Stimulated activated CD4-positive, alpha-beta T cell treated with anti-CD3 and anti-CD28 coated beads, Interleukin-4, amount 100 ng/mL, for 48 hours (primary cell): ENCODE data around the gene NFRKB.

Source experiments
- DNase-seq, 2 donors: peaks; one replicate each; pipeline ENCODE4 v3.0.0-alpha.2; 2020; ENCODE audit warnings: low read depth in 2 of 2

NFRKB gene

DNA sequence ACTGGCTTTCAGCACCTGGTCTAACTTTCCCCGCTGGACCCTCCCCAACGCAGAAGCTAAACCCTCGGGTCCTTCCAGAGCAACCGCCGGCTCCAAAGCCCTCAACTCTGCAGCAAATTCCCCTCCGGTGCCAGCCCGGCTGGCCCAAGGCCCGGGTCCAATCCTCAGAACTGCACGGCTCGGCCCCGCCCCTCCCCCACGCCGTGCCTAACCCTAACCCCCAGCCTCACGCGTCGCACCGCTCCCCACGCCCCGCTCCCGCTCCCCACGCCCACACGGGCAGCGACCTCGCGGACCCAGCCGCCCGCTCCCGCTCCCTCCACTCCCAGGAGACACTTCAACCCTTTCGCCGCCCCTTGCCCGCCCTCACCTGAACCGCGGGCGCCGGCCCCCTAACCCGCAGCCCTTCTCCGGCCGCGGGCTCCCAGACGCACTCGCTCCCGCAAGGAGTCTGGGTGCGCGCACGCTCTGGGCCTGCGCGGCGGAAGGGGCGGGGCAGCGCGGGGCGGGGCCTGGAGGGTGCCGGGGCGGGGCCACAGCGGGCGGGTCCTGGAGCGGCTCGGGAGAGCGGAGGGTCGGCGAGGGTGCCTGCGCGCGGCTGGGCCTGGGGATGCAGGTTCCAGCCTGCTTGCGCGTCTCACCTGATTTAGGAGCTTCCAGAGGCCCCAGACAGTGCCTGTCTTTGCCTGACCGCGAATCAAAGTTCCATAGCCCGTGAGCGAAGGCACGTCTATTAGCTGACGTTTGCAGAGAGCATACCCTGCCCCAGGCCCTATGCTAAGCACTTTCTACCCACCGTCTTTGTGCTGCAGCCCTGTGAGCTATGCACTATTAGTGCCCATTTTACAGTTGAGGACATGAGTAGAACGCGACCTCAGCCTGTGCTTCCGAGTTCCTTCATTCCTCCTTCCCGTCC lies at the start of gene NFRKB:
NFRKB (minus strand) TSS at position 453 of the 916 bp plus-strand sequence. CDS start 2,729 bp downstream, outside the sequence.
- DNase-seq: peak; percentile 82 to 89

GRCh38 chr11:129944696-129945095 lies 49.3 kb upstream of the NFRKB start:
- DNase-seq: no peak

GRCh38 chr11:129943036-129943435 lies 47.7 kb upstream of the NFRKB start:
- DNase-seq: no peak

- no peak for DNase-seq
Measured at GRCh38 chr11:129939510-129939909, 44.1 kb upstream of the NFRKB start.

DNA sequence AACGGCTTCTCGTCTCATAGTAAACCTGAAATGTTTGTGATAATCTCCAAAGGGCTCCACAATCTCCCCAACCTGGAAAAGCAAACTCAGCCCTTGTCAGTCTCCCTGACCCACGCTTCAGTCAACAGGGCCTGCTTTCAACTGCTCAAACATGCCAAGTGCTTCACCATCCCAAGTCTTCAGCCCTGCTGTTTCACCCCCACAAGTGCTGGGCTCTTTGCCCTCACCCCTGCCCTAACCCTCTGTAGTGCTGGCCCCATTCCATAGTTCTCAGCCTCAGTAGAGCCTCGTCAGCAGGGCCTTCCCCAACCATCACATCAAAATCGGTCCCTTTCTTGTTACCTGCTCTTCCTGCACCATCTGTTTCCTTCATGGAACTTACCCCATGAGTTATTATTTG lies 43.4 kb upstream of the NFRKB start:
- no peak for DNase-seq

GRCh38 chr11:129937592-129938238 lies 42.3 kb upstream of the NFRKB start:
- DNase-seq: no peak

GRCh38 chr11:129935723-129936122 lies 40.3 kb upstream of the NFRKB start:
- no peak for DNase-seq

DNA sequence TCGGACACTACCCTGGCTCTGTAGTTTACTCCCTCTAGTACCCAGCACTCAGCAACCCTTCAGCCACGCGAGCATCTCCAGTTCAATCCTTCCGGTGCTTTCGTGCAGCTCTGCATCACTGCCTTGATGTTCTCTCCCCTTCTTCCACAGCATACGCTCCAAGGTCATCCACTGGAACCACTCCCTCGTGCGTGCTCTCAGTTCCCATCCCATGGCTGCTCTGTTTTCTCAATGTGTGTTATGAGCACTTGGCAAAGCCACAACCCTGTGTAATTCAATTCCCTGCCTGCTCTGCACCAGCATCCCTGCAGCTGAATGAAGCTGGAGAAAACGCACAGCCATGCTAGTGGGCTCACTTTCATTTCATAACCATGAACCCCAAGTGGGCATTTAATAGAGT lies 38.5 kb upstream of the NFRKB start:
- DNase-seq: no peak

- no peak for DNase-seq
Measured at GRCh38 chr11:129933262-129933661, 37.9 kb upstream of the NFRKB start.

DNA sequence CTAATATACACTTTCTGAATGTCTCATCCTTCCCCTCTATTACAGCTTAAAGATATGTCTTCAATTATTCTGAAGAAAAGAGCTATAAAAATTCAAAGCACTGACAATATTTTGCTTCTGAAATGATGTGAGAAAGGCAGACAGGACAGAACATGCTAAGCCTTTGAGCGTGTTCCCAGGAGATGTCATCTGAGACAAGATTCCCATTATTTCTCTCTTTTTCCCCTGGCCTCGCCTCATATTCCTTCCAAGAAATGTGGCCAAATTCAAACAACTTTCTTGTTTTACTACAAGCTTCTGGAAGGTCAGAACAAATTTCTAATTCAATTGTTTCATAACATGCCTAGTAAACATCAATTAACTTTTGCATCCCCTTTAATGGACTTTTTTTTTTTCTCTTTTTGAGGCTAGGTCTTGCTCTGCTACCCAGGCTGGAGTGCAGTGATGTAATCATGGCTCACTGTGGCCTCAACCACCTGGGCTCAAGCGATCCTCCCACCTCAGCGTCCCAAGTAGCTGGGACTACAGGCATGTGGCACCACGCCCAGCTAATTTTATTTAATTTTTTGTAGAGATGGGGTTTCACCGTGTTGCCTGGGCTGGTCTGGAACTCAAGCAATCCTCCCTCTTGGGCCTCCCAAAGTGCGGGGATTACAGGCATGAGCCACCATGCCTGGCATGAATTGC lies 37.1 kb upstream of the NFRKB start:
- no peak for DNase-seq

DNA sequence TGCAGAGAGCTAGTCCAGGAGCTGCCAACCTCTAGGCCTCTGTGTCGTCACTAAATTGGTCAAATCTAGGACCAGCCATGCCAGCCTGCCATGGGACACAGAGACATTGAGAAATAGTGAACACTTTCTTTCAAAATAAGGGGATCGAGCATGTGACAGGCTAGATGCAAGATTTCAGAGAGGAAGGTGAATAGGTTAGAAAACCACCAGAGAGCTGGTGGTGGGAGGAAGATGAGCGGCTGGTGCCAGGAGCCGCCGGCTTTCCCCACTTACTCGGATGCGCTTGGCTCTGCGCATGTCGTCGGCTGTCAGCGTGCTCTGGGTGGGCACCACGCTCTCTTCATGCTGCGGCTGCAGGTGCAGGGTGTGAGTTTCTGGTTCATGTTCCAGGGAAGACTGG lies 35.4 kb upstream of the NFRKB start:
- no peak for DNase-seq

GRCh38 chr11:129930296-129930695 lies 34.9 kb upstream of the NFRKB start:
- DNase-seq: no peak

DNA sequence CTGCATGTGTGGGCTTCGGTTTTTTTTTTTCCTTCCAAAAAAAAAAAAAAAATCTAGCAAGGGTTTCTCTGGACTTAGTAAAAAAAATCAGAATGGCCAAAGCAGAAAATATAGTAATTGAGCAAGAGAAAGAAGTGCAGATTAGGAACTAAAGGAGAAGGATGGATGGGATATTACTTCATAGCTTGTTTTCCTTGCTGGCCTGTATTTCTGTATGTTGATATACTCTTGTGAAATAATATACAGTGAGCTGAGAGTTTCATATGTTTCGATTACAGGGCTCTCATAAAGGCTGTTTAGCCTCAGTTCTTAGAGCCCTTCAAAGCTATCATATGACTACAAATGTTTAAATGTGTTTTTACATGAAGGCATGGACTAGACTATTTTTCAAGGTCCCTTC lies 34.3 kb upstream of the NFRKB start:
- no peak for DNase-seq

DNA sequence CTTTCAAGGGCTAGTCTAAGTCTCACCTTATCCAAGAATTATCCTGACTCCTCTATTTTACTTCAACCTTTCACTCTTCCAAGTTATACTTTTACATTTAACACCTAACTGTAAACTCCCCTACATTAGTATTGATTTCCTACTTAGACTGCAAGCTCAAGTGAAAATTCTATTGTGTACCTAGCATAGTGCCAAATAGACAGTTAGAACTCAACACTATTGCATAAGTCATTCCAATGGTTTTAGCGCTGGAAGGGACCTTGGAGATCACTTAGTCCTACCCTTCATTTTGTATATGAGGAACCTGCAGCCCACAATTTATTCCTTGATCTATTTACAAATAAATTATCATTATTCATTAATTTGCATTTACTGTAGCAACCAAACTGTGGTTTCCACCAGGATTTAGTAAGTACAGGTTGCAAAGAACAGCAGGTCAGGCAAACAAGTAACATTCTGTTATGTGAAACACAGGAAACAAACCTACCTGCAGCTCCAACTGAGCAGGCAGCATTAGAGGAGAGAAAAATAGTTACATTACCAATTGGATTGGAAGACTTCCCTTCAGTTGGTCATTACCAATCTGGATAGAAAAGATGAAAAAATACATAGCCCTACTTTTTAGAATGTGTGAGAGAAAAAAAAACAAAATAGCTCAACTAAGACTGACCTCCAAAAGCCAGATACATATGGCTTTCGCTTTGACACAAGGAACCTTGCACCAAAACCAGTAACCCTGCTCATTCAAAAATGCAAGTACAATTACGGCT lies 33.7 kb upstream of the NFRKB start:
- DNase-seq: no peak

- DNase-seq: no peak
Measured at GRCh38 chr11:129922674-129923073, 27.3 kb upstream of the NFRKB start.

DNA sequence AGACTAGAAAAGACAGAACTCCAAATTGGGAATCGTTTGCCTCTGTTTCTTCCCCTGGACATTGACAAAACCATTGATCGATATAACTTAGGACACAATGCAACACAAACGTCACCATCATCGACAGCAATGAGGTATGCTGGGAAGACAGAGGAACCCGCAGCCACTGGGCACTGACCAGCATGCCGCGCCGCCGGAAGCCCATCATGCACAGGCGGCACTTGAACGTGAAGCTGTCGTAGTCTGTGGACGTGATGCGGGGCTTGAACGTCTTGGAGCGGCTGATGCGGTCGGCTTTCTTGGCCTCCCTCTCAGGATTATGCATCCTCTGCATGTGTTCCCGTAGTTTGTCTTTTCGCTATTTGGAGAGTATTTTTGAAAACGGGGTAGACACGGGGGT lies 23.0 kb upstream of the NFRKB start:
- DNase-seq: no peak

DNA sequence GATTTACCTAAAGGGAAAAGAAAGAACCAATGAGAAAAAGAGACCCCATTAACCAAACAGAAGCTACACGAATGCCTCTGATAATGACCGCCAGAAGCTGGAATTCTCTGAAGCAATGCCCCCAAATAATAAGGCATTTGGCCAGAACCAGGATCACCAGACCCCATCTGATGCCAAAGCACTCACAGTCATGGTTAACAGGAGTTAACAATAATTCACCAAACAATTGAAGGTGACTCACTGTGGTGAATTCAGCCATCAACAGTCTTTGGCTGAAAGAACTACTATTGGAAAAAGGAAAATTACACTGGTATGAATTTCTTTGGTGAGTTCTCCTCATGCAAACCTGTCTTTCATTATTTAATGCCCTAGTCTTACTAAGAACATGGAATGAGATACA lies 21.9 kb upstream of the NFRKB start:
- no peak for DNase-seq

- DNase-seq: no peak
Measured at GRCh38 chr11:129911298-129911697, 15.9 kb upstream of the NFRKB start.

DNA sequence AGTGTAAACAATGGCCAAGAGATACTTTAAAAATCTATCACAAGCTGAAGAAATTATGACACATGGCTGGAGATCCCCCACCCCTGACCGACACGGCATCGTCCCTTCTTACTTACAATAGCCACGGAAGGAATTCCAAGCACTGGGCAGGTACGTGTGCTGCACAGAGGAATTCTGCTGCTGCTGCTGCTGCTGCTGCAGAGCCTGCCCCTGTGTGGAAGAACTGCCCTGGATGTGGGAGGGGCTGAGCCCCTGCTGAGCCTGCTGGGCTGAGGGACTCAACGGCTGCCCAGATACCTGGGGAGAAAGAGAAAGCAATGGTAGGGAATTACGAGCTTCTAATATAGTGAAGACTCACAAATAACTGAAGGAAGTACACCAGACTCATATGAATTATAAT lies 15.0 kb upstream of the NFRKB start:
- no peak for DNase-seq

GRCh38 chr11:129905402-129905801 lies 10.0 kb upstream of the NFRKB start:
- DNase-seq: no peak

DNA sequence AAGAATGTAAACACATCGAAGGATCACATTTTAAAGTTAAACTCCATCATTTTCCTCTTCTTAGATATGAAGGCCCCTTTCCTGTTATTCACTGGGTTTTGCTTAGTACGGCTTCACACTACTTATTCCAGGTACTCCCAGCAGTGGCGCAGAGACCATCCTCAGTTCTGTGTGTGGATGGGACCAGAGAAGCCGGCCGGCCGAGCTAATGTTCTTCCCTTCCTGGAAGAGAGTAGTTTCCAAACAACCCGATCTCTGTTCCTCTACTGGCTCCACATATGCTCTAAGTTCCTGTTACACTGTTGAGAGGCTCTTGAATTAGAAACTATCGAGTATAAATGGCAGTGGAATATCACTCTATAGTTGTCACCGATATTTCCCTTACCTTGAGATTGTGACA lies 684 bp upstream of the NFRKB start:
- DNase-seq: no peak
